HepG2 (cell line): ENCODE results near the gene IL15. TPM values are rescaled to one million over a fixed set of nuclear protein-coding genes. Genes with fewer than 3 reads are reported as not detected.
A peak's percentile ranks its signal among the peaks of the same experiment; 100 is the strongest.

Source experiments
- ATAC-seq: fragments of 200-7000 bp; cut with Tn5 transposase; 3 replicates; pipeline ENCODE4 v1.9.1; 2020; ENCODE audit warnings: mild to moderate bottlenecking, moderate library complexity
- BruUV-seq: library from RNA; stranded (reverse); fragments of 400-500 nt; replicated peaks from 2 replicates; lab custom pipeline; 2021; lab: Mats Ljungman, UMichigan
- CTCF ChIA-PET: fragments of 300-600 bp; formaldehyde crosslinking; extraction: SDS; loops from one replicate; lab custom pipeline; 2021; ENCODE audit warnings: low total read pairs, inconsistent platforms, low intra/inter-chr PET ratio; lab: Yijun Ruan, JAX
- POLR2A ChIA-PET: fragments of 350-600 bp; sonication (Branson Sonifier 250); formaldehyde crosslinking; loops from one replicate; lab custom pipeline; 2020; ENCODE audit warnings: antibody characterized with exemption, inconsistent platforms; lab: Yijun Ruan, JAX
- DNase-seq: peaks from one replicate; pipeline ENCODE4 v3.0.0-alpha.2; 2015; ENCODE audit warnings: low spot score
- FAIRE-seq: peaks from 3 replicates; lab custom pipeline; 2011; peaks lifted over from hg19 to GRCh38; lab: Jason Lieb, UNC
- H2AFZ ChIP-seq: one replicate; pipeline ENCODE4 v1.6.1; 2011; ENCODE audit warnings: low read length, inconsistent platforms
- H3K27ac ChIP-seq: fragments of 300-600 bp; 3 replicates; pipeline ENCODE4 v1.8.0; 2011; ENCODE audit warnings: mixed run types, mild to moderate bottlenecking, mixed read lengths, low read length, inconsistent platforms; ENCODE audit not compliant: insufficient read depth; ENCODE audit errors: extremely low read length
- H3K27me3 ChIP-seq, 2 experiments: fragments of 200-600 bp in 1 of 2; 2 replicates in 1 of 2; 3 replicates in 1 of 2; pipeline versions ENCODE4 v1.6.0 to v1.8.0; 2011; ENCODE audit warnings: low read length in 2 of 2, mild to moderate bottlenecking in 2 of 2, moderate library complexity in 2 of 2, inconsistent platforms in 1 of 2; ENCODE audit not compliant: insufficient read depth in 2 of 2, control insufficient read depth in 1 of 2
- H3K36me3 ChIP-seq, 2 experiments: fragments of 200-600 bp in 1 of 2; replicated peaks in 1 of 2; 2 replicates in 1 of 2; 3 replicates in 1 of 2; pipeline versions ENCODE4 v1.5.1 to v1.8.0; 2011; ENCODE audit warnings: low read length in 2 of 2, inconsistent platforms in 1 of 2; ENCODE audit not compliant: insufficient read depth in 2 of 2, control insufficient read depth in 1 of 2
- H3K4me1 ChIP-seq: 2 replicates; pipeline ENCODE4 v1.5.1; 2012; ENCODE audit warnings: low read length, inconsistent platforms; ENCODE audit not compliant: insufficient read depth
- H3K4me2 ChIP-seq: 2 replicates; pipeline ENCODE4 v1.6.0; 2011; ENCODE audit warnings: low read depth, low read length, inconsistent platforms
- H3K4me3 ChIP-seq, 3 experiments: fragments of 200-600 bp in 1 of 3; sonication (generic), shearing (Covaris generic) in 1 of 3; replicated peaks in 1 of 3; 2 replicates each; pipeline ENCODE4 v1.5.1; 2011 to 2016; ENCODE audit warnings: low read length in 3 of 3, inconsistent platforms in 2 of 3, low read depth in 2 of 3, mild to moderate bottlenecking in 2 of 3, control low read depth in 1 of 3, mixed read lengths in 1 of 3; ENCODE audit not compliant: insufficient read depth in 1 of 3
- H3K79me2 ChIP-seq: one replicate; pipeline ENCODE4 v1.6.1; 2011; ENCODE audit warnings: low read length, inconsistent platforms; ENCODE audit not compliant: insufficient read depth
- H3K9ac ChIP-seq: 2 replicates; pipeline ENCODE4 v1.6.0; 2011; ENCODE audit warnings: mild to moderate bottlenecking, low read depth, low read length, inconsistent platforms; ENCODE audit not compliant: insufficient read depth
- H3K9me3 ChIP-seq: 2 replicates; pipeline ENCODE4 v1.5.1; 2012; ENCODE audit warnings: mild to moderate bottlenecking, low read length
- H4K20me1 ChIP-seq: 2 replicates; pipeline ENCODE4 v1.6.0; 2011; ENCODE audit warnings: inconsistent platforms, mild to moderate bottlenecking, low read length, moderate library complexity; ENCODE audit not compliant: insufficient read depth
- ARID2 ChIP-seq: sonication (generic); formaldehyde crosslinking; IDR thresholded peaks from 2 replicates; pipeline ENCODE4 v1.8.1; 2022; ENCODE audit warnings: mild to moderate bottlenecking, missing genetic modification reagents, borderline replicate concordance
- CEBPB ChIP-seq: IDR thresholded peaks from 2 replicates; pipeline ENCODE4 v1.6.1; 2011; ENCODE audit warnings: low read depth, low read length, improper control_type of control experiment, borderline replicate concordance
- DZIP1 ChIP-seq: sonication (generic); formaldehyde crosslinking; IDR thresholded peaks from 2 replicates; pipeline ENCODE4 v1.5.0; 2020; ENCODE audit warnings: mild to moderate bottlenecking, missing genetic modification reagents
- NCOA2 ChIP-seq: sonication (generic); formaldehyde crosslinking; IDR thresholded peaks from 2 replicates; pipeline ENCODE4 v1.8.0; 2022; ENCODE audit warnings: inconsistent platforms
- NFE2L2 ChIP-seq: fragments of 150-350 bp; IDR thresholded peaks from 2 replicates; pipeline ENCODE4 v1.6.1; 2014; ENCODE audit warnings: low read length
- NR1H2 ChIP-seq: sonication (generic); formaldehyde crosslinking; IDR thresholded peaks from 2 replicates; pipeline ENCODE4 v1.8.1; 2022; ENCODE audit warnings: low read depth, missing genetic modification reagents, borderline replicate concordance
- SPEN ChIP-seq: sonication (generic); formaldehyde crosslinking; IDR thresholded peaks from 2 replicates; pipeline ENCODE4 v1.5.1; 2020; ENCODE audit warnings: low read depth, mild to moderate bottlenecking, missing genetic modification reagents
- TEAD3 ChIP-seq: optimal IDR thresholded peaks from 2 replicates; pipeline ENCODE3; 2016; ENCODE audit warnings: borderline replicate concordance
- ZBTB8A ChIP-seq: sonication (generic); formaldehyde crosslinking; IDR thresholded peaks from 2 replicates; pipeline ENCODE4 v1.4.0; 2020; ENCODE audit warnings: mild to moderate bottlenecking, low read depth, missing genetic modification reagents, borderline replicate concordance
- ZNF121 ChIP-seq: sonication (generic); formaldehyde crosslinking; IDR thresholded peaks from 2 replicates; pipeline ENCODE4 v1.5.0; 2020; ENCODE audit warnings: mild to moderate bottlenecking, missing genetic modification reagents
- ZNF549 ChIP-seq: sonication (generic); formaldehyde crosslinking; IDR thresholded peaks from 2 replicates; pipeline ENCODE4 v1.5.0; 2020; ENCODE audit warnings: missing genetic modification reagents
- ZNF788 ChIP-seq: sonication (generic); formaldehyde crosslinking; IDR thresholded peaks from 2 replicates; pipeline ENCODE4 v1.5.0; 2020; ENCODE audit warnings: mild to moderate bottlenecking, missing genetic modification reagents, borderline replicate concordance
- ZNF800 ChIP-seq: sonication (generic); formaldehyde crosslinking; IDR thresholded peaks from 2 replicates; pipeline ENCODE4 v1.4.0; 2020; ENCODE audit warnings: missing genetic modification reagents
- WGBS: methylation state at CpG from one replicate; pipeline ENCODE4 v1.1.6; 2017; ENCODE audit warnings: low lambda C conversion rate; 5-methylcytosine and 5-hydroxymethylcytosine counted together
- in situ Hi-C: cut with HindIII; loops from 2 replicates; pipeline ENCODE4 v1.10.0; 2017; ENCODE audit warnings: low pct_unique_long_range_greater_than_20kb; ENCODE audit not compliant: extremely low pct_ligation_motif_present
- intact Hi-C: fragments of 100-400 bp; cut with micrococcal nuclease; formaldehyde crosslinking; loops from one replicate; pipeline ENCODE4 v1.10.0; 2022; ENCODE audit not compliant: unreplicated experiment
- polyA plus RNA-seq, 8 experiments: library from polyadenylated mRNA; depleted of rRNA in 3 of 8; stranded (reverse) in 7 of 8; unstranded in 1 of 8; fragments of >200 nt; fragmentation: Illumina TruSeq in 4 of 8; extraction: Trizol in 4 of 8; gene quantifications; 2 replicates each; pipeline versions ENCODE4 v1.2.1 to v1.2.3, GENCODE V29; 2011 to 2016; ENCODE audit warnings: low read depth in 4 of 8, missing spikeins in 1 of 8, mixed read lengths in 1 of 8; ENCODE audit not compliant: insufficient read depth in 1 of 8
- total RNA-seq, 5 experiments: library from RNA; depleted of rRNA; stranded (reverse); fragments of >200 nt; fragmentation: Illumina TruSeq; extraction: Trizol; gene quantifications; 2 replicates each; pipeline ENCODE4 v1.2.3, GENCODE V29; 2016; ENCODE audit warnings: low read depth in 1 of 5

IL15 gene
- total and polyA plus RNA-seq, 2 of the 13 experiments (the other 11 are each of a cell fraction or from before 2014, with no cell fraction given), result 0.12 to 0.24 TPM

- intact Hi-C loops (no loop called here), in situ Hi-C loops (no loop called here)
- no peak overlapping the region for H3K9ac ChIP-seq
- no peaks in the 10 kb centered on the region for H4K20me1 ChIP-seq
- no peak for FAIRE-seq
- TF ChIP-seq NR1H2 (CRISPR knock-in tag) (no peak), CEBPB (0 out of 2 replicates have a peak, but pooled peaks have one; percentile 6)
- no peak for DNase-seq
- no peaks in the 10 kb centered on the region for H3K4me1 ChIP-seq
- no peaks in the 10 kb centered on the region for H3K36me3 ChIP-seq
- no peak for ATAC-seq
- no peaks in the 10 kb centered on the region for H3K9me3 ChIP-seq
- no peak overlapping the region for H3K4me2 ChIP-seq
- no peaks in the 10 kb centered on the region for H3K79me2 ChIP-seq
- no peak overlapping the region for H3K4me3 ChIP-seq
- no TSS peak for BruUV-seq
- H3K27ac ChIP-seq, result no peak overlapping the region
- no peaks in the 10 kb centered on the region for H3K27me3 ChIP-seq
- no peak overlapping the region for H2AFZ ChIP-seq
- WGBS, result 2% methylated on average over 2 of the region's 2 CpGs
- POLR2A ChIA-PET, result no interaction called here
- CTCF ChIA-PET, result no interaction called here
Observed at GRCh38 chr4:141757287-141757686, 120.9 kb downstream of the IL15 start.

- Histone ChIP-seq H3K79me2 (no peaks in the 10 kb centered on the region), H3K4me1 (no peaks in the 10 kb centered on the region), H3K9me3 (no peaks in the 10 kb centered on the region), H3K27ac (no peak overlapping the region), H3K4me2 (no peak overlapping the region), H2AFZ (no peak overlapping the region), H4K20me1 (no peaks in the 10 kb centered on the region), H3K9ac (no peak overlapping the region), H3K4me3 (no peak overlapping the region), H3K27me3 (no peaks in the 10 kb centered on the region), H3K36me3 (no peaks in the 10 kb centered on the region)
- BruUV-seq, result no TSS peak
- intact Hi-C loops (no loop called here), in situ Hi-C loops (no loop called here)
- ChIA-PET CTCF (no interaction called here), POLR2A (no interaction called here)
- DNase-seq (no peak), ATAC-seq (no peak), FAIRE-seq (no peak)
- WGBS, result 0% methylated on average over 1 of the region's 1 CpG
- TF ChIP-seq ZNF549 (CRISPR knock-in tag) (no peak), ZBTB8A (CRISPR knock-in tag) (no peak), TEAD3 (CRISPR knock-in tag) (no peak), NCOA2 (CRISPR knock-in tag) (no peak), NFE2L2 (no peak), ZNF121 (no peak), DZIP1 (CRISPR knock-in tag) (no peak), SPEN (no peak), ARID2 (CRISPR knock-in tag) (no peak), ZNF800 (no peak), ZNF788 (no peak)
Observed at GRCh38 chr4:141759796-141760425, 123.5 kb downstream of the IL15 start.
